Stimulated activated CD4-positive, alpha-beta T cell treated with anti-CD3 and anti-CD28 coated beads, Interleukin-1b, Interleukin-23, amount 100 ng/mL, for 24 hours (primary cell): ENCODE measurements around the gene TAS2R30.
"Not testable (repeated sequence)": the region's sequence is repeated elsewhere in the genome, so short reads cannot be mapped to it uniquely, and the experiment has no call there.

Experiments used
- DNase-seq, 4 experiments: peaks; one replicate each; pipeline ENCODE4 v3.0.0-alpha.2; 2020; ENCODE audit warnings: low read depth in 4 of 4, low spot score in 1 of 4

The TAS2R30 gene

GRCh38 chr12:11130382-11130781, 4.1 kb downstream of the TAS2R30 start:
- no peak for DNase-seq

DNA sequence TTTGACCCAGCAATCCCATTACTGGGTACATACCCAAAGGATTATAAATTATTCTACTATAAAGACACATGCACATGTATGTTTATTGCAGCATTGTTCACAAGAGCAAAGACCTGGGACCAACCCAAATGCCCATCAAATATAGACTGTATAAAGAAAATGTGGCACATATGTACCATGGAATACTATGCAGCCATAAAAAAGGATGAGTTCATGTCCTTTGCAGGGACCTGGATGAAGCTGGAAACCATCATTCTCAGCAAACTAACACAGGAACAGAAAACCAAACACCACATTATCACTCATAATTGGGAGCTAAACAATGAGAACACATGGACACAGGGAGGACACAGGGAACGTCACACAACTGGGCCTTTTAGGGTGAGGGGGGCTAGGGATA, 20.3 kb downstream of the TAS2R30 start:
- not testable (repeated sequence) for DNase-seq

DNA sequence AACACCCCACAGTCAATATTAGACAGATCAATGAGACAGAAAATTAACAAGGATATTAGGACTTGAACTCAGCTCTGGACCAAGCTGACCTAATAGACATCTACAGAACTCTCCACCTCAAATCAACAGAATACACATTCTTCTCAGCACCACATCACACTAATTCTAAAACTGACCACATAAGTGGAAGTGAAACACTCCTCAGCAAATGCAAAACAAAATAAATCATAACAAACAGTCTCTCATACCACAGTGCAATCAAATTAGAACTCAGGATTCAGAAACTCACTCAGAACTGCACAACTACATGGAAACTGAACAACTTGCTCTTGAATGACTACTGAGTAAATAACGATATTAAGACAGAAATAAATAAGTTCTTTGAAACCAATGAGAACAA, 23.2 kb downstream of the TAS2R30 start:
- not testable (repeated sequence) for DNase-seq

DNA sequence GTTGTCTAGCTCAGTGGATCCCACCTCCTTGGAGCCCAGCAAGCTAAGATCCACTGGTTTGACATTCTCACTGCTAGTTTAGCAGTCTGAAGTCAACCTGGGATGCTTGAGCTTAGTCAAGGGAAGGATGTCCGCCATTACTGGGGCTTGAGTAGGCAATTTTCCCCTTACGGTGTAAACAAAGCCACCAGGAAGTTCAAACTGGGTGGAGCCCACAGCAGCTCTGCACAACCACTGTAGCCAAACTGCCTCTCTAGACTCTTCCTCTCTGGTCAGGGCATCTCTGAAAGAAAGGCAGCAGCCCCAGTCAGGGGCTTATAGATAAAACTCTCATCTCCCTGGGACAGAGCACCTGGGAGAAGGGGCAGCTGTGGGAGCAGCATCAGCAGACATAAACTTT, 25.6 kb downstream of the TAS2R30 start:
- no peak for DNase-seq

GRCh38 chr12:11107719-11108118, 26.7 kb downstream of the TAS2R30 start:
- DNase-seq, result no peak

- DNase-seq, result no peak
Measured at GRCh38 chr12:11106288-11106687, 28.2 kb downstream of the TAS2R30 start.

- no peak for DNase-seq
Measured at GRCh38 chr12:11105546-11105945, 28.9 kb downstream of the TAS2R30 start.

GRCh38 chr12:11094910-11095309, 39.5 kb downstream of the TAS2R30 start:
- DNase-seq, result not testable (repeated sequence)

- DNase-seq, result no peak
Measured at GRCh38 chr12:11092128-11092527, 42.3 kb downstream of the TAS2R30 start, which contains the start of gene TAS2R43. TAS2R43 (minus strand) TSS chr12:11092313; CDS start chr12:11092229, 84 bp downstream.

DNA sequence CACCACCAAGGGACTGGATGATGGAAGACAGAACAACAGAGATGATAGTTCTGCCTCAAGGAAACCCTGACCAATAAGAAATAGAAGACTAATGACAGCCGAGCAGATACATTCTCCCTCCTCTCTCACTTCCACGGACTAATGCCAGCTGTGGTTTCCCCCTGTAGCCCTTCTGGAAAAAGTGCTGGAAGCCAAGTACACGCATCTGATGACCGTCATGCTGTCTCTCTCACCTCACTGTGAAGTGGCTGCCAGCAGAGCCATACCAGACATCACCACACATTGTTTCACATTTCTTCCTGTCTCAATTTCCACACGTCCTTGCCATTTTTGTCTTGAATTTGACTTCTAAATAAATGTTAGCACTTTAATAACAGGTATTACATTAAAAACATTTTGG, 45.2 kb downstream of the TAS2R30 start:
- DNase-seq, result no peak

- peak in 1 of 4 experiments; percentile 2 for DNase-seq
Measured at GRCh38 chr12:11085419-11085818, 49.0 kb downstream of the TAS2R30 start.
